ENCODE data around the gene ZNF655. TPM values are rescaled to one million over a fixed set of nuclear protein-coding genes. Genes with fewer than 3 reads are reported as not detected.

Gene ZNF655
- total and polyA plus RNA-seq, 2 donors (not counting 3 experiments of a cell fraction or from before 2014, with no cell fraction given): 16.9 to 20.4 TPM

GRCh38 chr7:99601656-99602310 is 43.3 kb downstream of the ZNF655 start:
- Histone ChIP-seq H3K9me1 (replicated peaks; ENCODE audit: control insufficient read depth, extremely low read depth, insufficient read depth, low read length) (no peaks in the 10 kb centered on the region), H3K9me3 (replicated peaks; ENCODE audit: control insufficient read depth, insufficient read depth, low read length) (no peaks in the 10 kb centered on the region), H4K20me1 (replicated peaks; ENCODE audit: control insufficient read depth, extremely low read depth, insufficient read depth, low read length) (no peaks in the 10 kb centered on the region), H3K9ac (replicated peaks; ENCODE audit: extremely low read depth, insufficient read depth, low read length) (no peak overlapping the region), H2AFZ (ENCODE audit: low read depth, low read length) (no peak overlapping the region), H3K27me3 (ENCODE audit: control insufficient read depth in 2 of 2, insufficient read depth in 2 of 2, low read length in 2 of 2) (no peaks in the 10 kb centered on the region), H3K4me1 (ENCODE audit: control insufficient read depth, extremely low read depth, insufficient read depth, low read length) (no peaks in the 10 kb centered on the region), H3K79me2 (ENCODE audit: control insufficient read depth, insufficient read depth, low read length) (no peaks in the 10 kb centered on the region), H3K27ac (ENCODE audit: insufficient read depth, low read depth, low read length) (no peak overlapping the region), H3K4me2 (ENCODE audit: insufficient read depth, low read length) (no peak overlapping the region), H3K4me3 (replicated peaks in 1 of 3; ENCODE audit: insufficient read depth in 1 of 3, low read depth in 1 of 3, low read length in 3 of 3) (no peak overlapping the region), H3K36me3 (ENCODE audit: control insufficient read depth in 2 of 2, extremely low read depth in 1 of 2, insufficient read depth in 2 of 2, low read length in 2 of 2) (no peaks in the 10 kb centered on the region)
- no peak for FAIRE-seq
- ChIA-PET POLR2A (no interaction called here), CTCF (no interaction called here)
- dilution Hi-C loops (cut with MboI; ENCODE audit: extremely low pct_ligation_motif_present, low sequenced_read_pairs) (no loop called here), intact Hi-C loops (cut with micrococcal nuclease) (no loop called here)
- BruUV-seq (replicated peaks): no TSS peak
- no peak for DNase-seq (ENCODE audit: low read depth, low spot score)
- TF ChIP-seq FOS (IDR thresholded peaks at IDR 0.05; ENCODE audit: borderline replicate concordance, insufficient read depth, low read length) (no peak), GATA2 (IDR thresholded peaks at IDR 0.05; ENCODE audit: insufficient read depth, insufficient read length, low read depth, low read length) (no peak), JUN (IDR thresholded peaks at IDR 0.05; ENCODE audit: borderline replicate concordance, insufficient read depth, insufficient read length, low read depth) (no peak), MYC (IDR thresholded peaks at IDR 0.05; ENCODE audit: low read depth, low read length) (no peak), POLR2A (IDR thresholded peaks at IDR 0.05; ENCODE audit: low read depth, low read length) (no peak), POLR2AphosphoS5 (IDR thresholded peaks at IDR 0.05; ENCODE audit: insufficient read depth, low read depth, low read length) (no peak), CTCF (IDR thresholded peaks at IDR 0.05; ENCODE audit: extremely low read depth in 1 of 2, insufficient read depth in 1 of 2, low read depth in 1 of 2, low read length in 2 of 2) (no peak), EZH2 (IDR thresholded peaks at IDR 0.05; ENCODE audit: borderline replicate concordance, low read depth, low read length, severe bottlenecking) (no peak), MAX (IDR thresholded peaks at IDR 0.05; ENCODE audit: insufficient read depth, insufficient read length) (no peak)

Measured in endothelial cell of umbilical vein (primary cell).